ENCODE data around the gene NOM1. TPM values are rescaled to one million over a fixed set of nuclear protein-coding genes. Genes with fewer than 3 reads are reported as not detected.
"Not testable (repeated sequence)": the region's sequence is repeated elsewhere in the genome, so short reads cannot be mapped to it uniquely, and the experiment has no call there.

NOM1 gene
- 13.6 TPM for polyA plus RNA-seq (2013)

GRCh38 chr7:156949541-156950380, at the start of gene NOM1:
Gene NOM1, plus strand, starts transcription at chr7:156949712. Its CDS starts 26 bp downstream, at chr7:156949738.
- peak within 1 kb of the TSS; percentile 84 to 93 (median 87) for H3K4me3 ChIP-seq (ENCODE audit: control insufficient read depth in 1 of 7, extremely low read depth in 1 of 7, insufficient read depth in 4 of 7, low read depth in 2 of 7, low read length in 6 of 7)
- DNase-seq: peak; percentile 83 to 90 (median 89)
- CTCF ChIA-PET: interaction anchor here (0.8 to 3.2 kb wide), 7 partner anchors 13 to 303 kb away, joined by 3 to 10 read pairs (median 4); no protein-coding TSS in a partner anchor
- H3K9me3 ChIP-seq (ENCODE audit: control extremely low read depth in 1 of 5, control insufficient read depth in 4 of 5, insufficient read depth in 2 of 5, low read depth in 1 of 5, low read length in 4 of 5): peaks cover 0 to 4% (median 0%) of the 10 kb centered on the region in 5 experiments
- POLR2A ChIA-PET: interaction anchor here (0.6 to 1.1 kb wide), 2 partner anchors 56 to 438 kb away, joined by 3 to 4 read pairs; partner anchors contain the start of gene LMBR1
- H3K4me1 ChIP-seq (ENCODE audit: control extremely low read depth in 1 of 4, control insufficient read depth in 4 of 4, insufficient read depth in 4 of 4, low read length in 3 of 4): peaks cover 12 to 20% (median 19%) of the 10 kb centered on the region in 4 experiments
- H3K27me3 ChIP-seq (replicated peaks in 2 of 5; ENCODE audit: control insufficient read depth in 4 of 5, insufficient read depth in 5 of 5, low read length in 4 of 5): peaks cover under 1 to 24% (median 5%) of the 10 kb centered on the region in 5 experiments
- peaks cover 6 to 26% (median 18%) of the 10 kb centered on the region in 4 experiments for H3K36me3 ChIP-seq (ENCODE audit: control insufficient read depth in 4 of 4, insufficient read depth in 4 of 4, low read length in 3 of 4)
- peak within 1 kb of the TSS in 1 of 2 experiments; percentile 61 for H3K27ac ChIP-seq (ENCODE audit: insufficient read depth in 1 of 2, low read depth in 1 of 2, low read length in 2 of 2, poor library complexity in 1 of 2, severe bottlenecking in 2 of 2)
- under 1% methylated on average over 98 of the region's 115 CpGs for WGBS (ENCODE audit: insufficient coverage)

- peaks cover 8 to 21% (median 14%) of the 10 kb centered on the region in 4 experiments for H3K4me1 ChIP-seq (ENCODE audit: control extremely low read depth in 1 of 4, control insufficient read depth in 4 of 4, insufficient read depth in 4 of 4, low read length in 3 of 4)
- CTCF ChIA-PET; H3K27ac ChIP-seq (ENCODE audit: insufficient read depth in 1 of 2, low read depth in 1 of 2, low read length in 2 of 2, poor library complexity in 1 of 2, severe bottlenecking in 2 of 2); H3K9me3 ChIP-seq (ENCODE audit: control extremely low read depth in 1 of 5, control insufficient read depth in 4 of 5, insufficient read depth in 2 of 5, low read depth in 1 of 5, low read length in 4 of 5); POLR2A ChIA-PET; H3K4me3 ChIP-seq (ENCODE audit: control insufficient read depth in 1 of 7, extremely low read depth in 1 of 7, insufficient read depth in 4 of 7, low read depth in 2 of 7, low read length in 6 of 7); H3K27me3 ChIP-seq (replicated peaks in 2 of 5; ENCODE audit: control insufficient read depth in 4 of 5, insufficient read depth in 5 of 5, low read length in 4 of 5); H3K36me3 ChIP-seq (ENCODE audit: control insufficient read depth in 4 of 4, insufficient read depth in 4 of 4, low read length in 3 of 4); DNase-seq: not testable (repeated sequence)
- 97% methylated on average over 7 of the region's 9 CpGs for WGBS (ENCODE audit: insufficient coverage)
These were observed 49.4 kb upstream of the NOM1 start for GRCh38 chr7:156900093-156900492.

GRCh38 chr7:156903232-156903909, 46.1 kb upstream of the NOM1 start:
- H3K27me3 ChIP-seq (replicated peaks in 2 of 5; ENCODE audit: control insufficient read depth in 4 of 5, insufficient read depth in 5 of 5, low read length in 4 of 5): peaks cover 0 to 1% (median 0%) of the 10 kb centered on the region in 5 experiments
- ChIA-PET CTCF (interaction anchor here (1.2 kb wide), 1 partner anchor 10 kb away, joined by 4 read pairs; no protein-coding TSS in a partner anchor), POLR2A (no interaction called here)
- H3K27ac ChIP-seq (ENCODE audit: insufficient read depth in 1 of 2, low read depth in 1 of 2, low read length in 2 of 2, poor library complexity in 1 of 2, severe bottlenecking in 2 of 2): no peak overlapping the region
- 72% methylated on average over 10 of the region's 10 CpGs for WGBS (ENCODE audit: insufficient coverage)
- no peaks in the 10 kb centered on the region for H3K4me1 ChIP-seq (ENCODE audit: control extremely low read depth in 1 of 4, control insufficient read depth in 4 of 4, insufficient read depth in 4 of 4, low read length in 3 of 4)
- peak in 2 of 3 donors; percentile 30 to 35 for DNase-seq
- H3K9me3 ChIP-seq (ENCODE audit: control extremely low read depth in 1 of 5, control insufficient read depth in 4 of 5, insufficient read depth in 2 of 5, low read depth in 1 of 5, low read length in 4 of 5): no peaks in the 10 kb centered on the region
- no peaks in the 10 kb centered on the region for H3K36me3 ChIP-seq (ENCODE audit: control insufficient read depth in 4 of 4, insufficient read depth in 4 of 4, low read length in 3 of 4)
- H3K4me3 ChIP-seq (ENCODE audit: control insufficient read depth in 1 of 7, extremely low read depth in 1 of 7, insufficient read depth in 4 of 7, low read depth in 2 of 7, low read length in 6 of 7): no peak overlapping the region

GRCh38 chr7:156906200-156906649, 43.3 kb upstream of the NOM1 start:
- ChIA-PET POLR2A (no interaction called here), CTCF (interaction anchor here (1.1 to 2.1 kb wide), 2 partner anchors 20 to 42 kb away, joined by 3 to 4 read pairs; no protein-coding TSS in a partner anchor)
- Histone ChIP-seq H3K9me3 (ENCODE audit: control extremely low read depth in 1 of 5, control insufficient read depth in 4 of 5, insufficient read depth in 2 of 5, low read depth in 1 of 5, low read length in 4 of 5) (no peaks in the 10 kb centered on the region), H3K27me3 (replicated peaks in 2 of 5; ENCODE audit: control insufficient read depth in 4 of 5, insufficient read depth in 5 of 5, low read length in 4 of 5) (no peaks in the 10 kb centered on the region), H3K4me1 (ENCODE audit: control extremely low read depth in 1 of 4, control insufficient read depth in 4 of 4, insufficient read depth in 4 of 4, low read length in 3 of 4) (peaks cover 0 to 3% (median under 1%) of the 10 kb centered on the region in 4 experiments), H3K27ac (ENCODE audit: insufficient read depth in 1 of 2, low read depth in 1 of 2, low read length in 2 of 2, poor library complexity in 1 of 2, severe bottlenecking in 2 of 2) (no peak overlapping the region), H3K4me3 (ENCODE audit: control insufficient read depth in 1 of 7, extremely low read depth in 1 of 7, insufficient read depth in 4 of 7, low read depth in 2 of 7, low read length in 6 of 7) (no peak overlapping the region), H3K36me3 (ENCODE audit: control insufficient read depth in 4 of 4, insufficient read depth in 4 of 4, low read length in 3 of 4) (no peaks in the 10 kb centered on the region)
- WGBS (ENCODE audit: insufficient coverage): 94% methylated on average over 3 of the region's 4 CpGs
- no peak for DNase-seq

GRCh38 chr7:156907656-156908055, 41.9 kb upstream of the NOM1 start:
- ChIA-PET CTCF (interaction anchor here (2.1 kb wide), 1 partner anchor 40 kb away, joined by 4 read pairs; no protein-coding TSS in a partner anchor), POLR2A (no interaction called here)
- WGBS (ENCODE audit: insufficient coverage): no CpG with 5 or more reads among the region's 4 CpGs
- peak in 2 of 3 donors; percentile 61 for DNase-seq
- Histone ChIP-seq H3K36me3 (ENCODE audit: control insufficient read depth in 4 of 4, insufficient read depth in 4 of 4, low read length in 3 of 4) (no peaks in the 10 kb centered on the region), H3K9me3 (ENCODE audit: control extremely low read depth in 1 of 5, control insufficient read depth in 4 of 5, insufficient read depth in 2 of 5, low read depth in 1 of 5, low read length in 4 of 5) (no peaks in the 10 kb centered on the region), H3K27ac (ENCODE audit: insufficient read depth in 1 of 2, low read depth in 1 of 2, low read length in 2 of 2, poor library complexity in 1 of 2, severe bottlenecking in 2 of 2) (no peak overlapping the region), H3K4me3 (ENCODE audit: control insufficient read depth in 1 of 7, extremely low read depth in 1 of 7, insufficient read depth in 4 of 7, low read depth in 2 of 7, low read length in 6 of 7) (no peak overlapping the region), H3K27me3 (replicated peaks in 2 of 5; ENCODE audit: control insufficient read depth in 4 of 5, insufficient read depth in 5 of 5, low read length in 4 of 5) (no peaks in the 10 kb centered on the region), H3K4me1 (ENCODE audit: control extremely low read depth in 1 of 4, control insufficient read depth in 4 of 4, insufficient read depth in 4 of 4, low read length in 3 of 4) (peaks cover 0 to 3% (median under 1%) of the 10 kb centered on the region in 4 experiments)

GRCh38 chr7:156909574-156910252, 39.8 kb upstream of the NOM1 start:
- H3K4me1 ChIP-seq (ENCODE audit: control extremely low read depth in 1 of 4, control insufficient read depth in 4 of 4, insufficient read depth in 4 of 4, low read length in 3 of 4); H3K27me3 ChIP-seq (replicated peaks in 2 of 5; ENCODE audit: control insufficient read depth in 4 of 5, insufficient read depth in 5 of 5, low read length in 4 of 5); H3K9me3 ChIP-seq (ENCODE audit: control extremely low read depth in 1 of 5, control insufficient read depth in 4 of 5, insufficient read depth in 2 of 5, low read depth in 1 of 5, low read length in 4 of 5); CTCF ChIA-PET; POLR2A ChIA-PET; H3K27ac ChIP-seq (ENCODE audit: insufficient read depth in 1 of 2, low read depth in 1 of 2, low read length in 2 of 2, poor library complexity in 1 of 2, severe bottlenecking in 2 of 2); H3K36me3 ChIP-seq (ENCODE audit: control insufficient read depth in 4 of 4, insufficient read depth in 4 of 4, low read length in 3 of 4); H3K4me3 ChIP-seq (ENCODE audit: control insufficient read depth in 1 of 7, extremely low read depth in 1 of 7, insufficient read depth in 4 of 7, low read depth in 2 of 7, low read length in 6 of 7); DNase-seq: not testable (repeated sequence)
- no CpG with 5 or more reads among the region's 3 CpGs for WGBS (ENCODE audit: insufficient coverage)
